Measurements from ENCODE around the gene TIMM17A.

DNA sequence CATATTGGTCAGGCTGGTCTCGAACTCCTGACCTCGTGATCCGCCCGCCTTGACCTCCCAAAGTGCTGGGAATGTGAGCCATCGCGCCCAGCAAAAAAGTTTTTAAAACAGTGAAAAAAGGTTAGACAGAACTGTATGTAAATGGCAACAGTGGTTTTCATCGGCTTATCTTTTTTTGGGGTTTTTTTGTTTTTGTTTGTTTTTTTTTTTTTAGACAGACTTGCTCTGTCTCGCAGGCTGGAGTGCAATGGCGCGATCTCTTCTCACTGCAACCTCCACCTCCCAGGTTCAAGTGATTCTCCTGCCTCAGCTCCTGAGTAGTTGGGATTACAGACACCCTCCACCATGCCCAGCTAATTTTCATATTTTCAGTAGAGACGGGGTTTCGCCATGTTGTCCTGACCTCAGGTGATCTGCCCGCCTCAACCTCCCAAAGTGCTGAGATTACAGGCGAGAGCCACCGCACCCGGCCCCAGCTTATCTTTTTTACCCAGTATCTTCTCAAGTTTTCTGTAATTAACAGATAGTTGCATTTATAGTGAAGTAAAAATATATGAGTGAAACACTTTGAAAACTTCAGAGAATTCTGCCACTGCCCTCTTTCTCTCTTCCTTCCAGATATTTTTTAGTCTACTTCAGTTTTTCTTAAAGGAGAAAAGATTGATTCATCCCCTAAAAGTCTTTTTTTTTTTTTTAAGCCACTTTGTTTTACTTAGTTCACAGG lies 13.1 kb downstream of the TIMM17A start:
- TF ChIP-seq POLR2A (IDR thresholded peaks at IDR 0.05; ENCODE audit: low read depth, low read length) (no peak), NFE2L2 (IDR thresholded peaks at IDR 0.05; ENCODE audit: low read depth, low read length) (no peak), FOS (IDR thresholded peaks at IDR 0.05; ENCODE audit: low read depth, low read length) (no peak), BHLHE40 (IDR thresholded peaks at IDR 0.05; ENCODE audit: low read depth, low read length) (no peak), CHD1 (IDR thresholded peaks at IDR 0.05; ENCODE audit: low read depth, low read length) (no peak), RAD21 (IDR thresholded peaks at IDR 0.05; ENCODE audit: low read length) (no peak), MAZ (IDR thresholded peaks at IDR 0.05; ENCODE audit: borderline replicate concordance, low read depth, low read length) (no peak), MAFK (IDR thresholded peaks at IDR 0.05; ENCODE audit: low read depth, low read length) (no peak), CEBPB (IDR thresholded peaks at IDR 0.05; ENCODE audit: low read depth, low read length) (no peak), RCOR1 (IDR thresholded peaks at IDR 0.05; ENCODE audit: insufficient replicate concordance, low read length) (no peak)
- TF ChIP-seq, protein P1, sequence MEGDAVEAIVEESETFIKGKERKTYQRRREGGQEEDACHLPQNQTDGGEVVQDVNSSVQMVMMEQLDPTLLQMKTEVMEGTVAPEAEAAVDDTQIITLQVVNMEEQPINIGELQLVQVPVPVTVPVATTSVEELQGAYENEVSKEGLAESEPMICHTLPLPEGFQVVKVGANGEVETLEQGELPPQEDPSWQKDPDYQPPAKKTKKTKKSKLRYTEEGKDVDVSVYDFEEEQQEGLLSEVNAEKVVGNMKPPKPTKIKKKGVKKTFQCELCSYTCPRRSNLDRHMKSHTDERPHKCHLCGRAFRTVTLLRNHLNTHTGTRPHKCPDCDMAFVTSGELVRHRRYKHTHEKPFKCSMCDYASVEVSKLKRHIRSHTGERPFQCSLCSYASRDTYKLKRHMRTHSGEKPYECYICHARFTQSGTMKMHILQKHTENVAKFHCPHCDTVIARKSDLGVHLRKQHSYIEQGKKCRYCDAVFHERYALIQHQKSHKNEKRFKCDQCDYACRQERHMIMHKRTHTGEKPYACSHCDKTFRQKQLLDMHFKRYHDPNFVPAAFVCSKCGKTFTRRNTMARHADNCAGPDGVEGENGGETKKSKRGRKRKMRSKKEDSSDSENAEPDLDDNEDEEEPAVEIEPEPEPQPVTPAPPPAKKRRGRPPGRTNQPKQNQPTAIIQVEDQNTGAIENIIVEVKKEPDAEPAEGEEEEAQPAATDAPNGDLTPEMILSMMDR (conservative IDR thresholded peaks at IDR 0.05; ENCODE audit: low read depth, low read length) = no peak
- TF ChIP-seq, protein P2, sequence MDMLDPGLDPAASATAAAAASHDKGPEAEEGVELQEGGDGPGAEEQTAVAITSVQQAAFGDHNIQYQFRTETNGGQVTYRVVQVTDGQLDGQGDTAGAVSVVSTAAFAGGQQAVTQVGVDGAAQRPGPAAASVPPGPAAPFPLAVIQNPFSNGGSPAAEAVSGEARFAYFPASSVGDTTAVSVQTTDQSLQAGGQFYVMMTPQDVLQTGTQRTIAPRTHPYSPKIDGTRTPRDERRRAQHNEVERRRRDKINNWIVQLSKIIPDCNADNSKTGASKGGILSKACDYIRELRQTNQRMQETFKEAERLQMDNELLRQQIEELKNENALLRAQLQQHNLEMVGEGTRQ (IDR thresholded peaks at IDR 0.05; ENCODE audit: low read depth, low read length) = no peak

All from IMR-90 (cell line).